Mesothelial cell of epicardium (in vitro differentiated cells): Measurements from ENCODE around the gene ERN2. TPM values are rescaled to one million over a fixed set of nuclear protein-coding genes. Genes with fewer than 3 reads are reported as not detected.
"Not testable (repeated sequence)": the region's sequence is repeated elsewhere in the genome, so short reads cannot be mapped to it uniquely, and the experiment has no call there.

Experiments used
- DNase-seq, 2 experiments: peaks; one replicate each; pipeline ENCODE4 v3.0.0; 2021; ENCODE audit warnings: low spot score in 2 of 2; ENCODE audit not compliant: unreplicated experiment in 2 of 2
- H3K27ac Mint-ChIP-seq: 2 replicates; pipeline ENCODE4 v1.8.0; 2021; ENCODE audit warnings: mixed read lengths
- H3K27me3 Mint-ChIP-seq: 2 replicates; pipeline ENCODE4 v1.8.0; 2021; ENCODE audit warnings: low read depth, mixed read lengths
- H3K36me3 Mint-ChIP-seq: 2 replicates; pipeline ENCODE4 v1.8.0; 2021; ENCODE audit warnings: mixed read lengths
- H3K4me1 Mint-ChIP-seq: 2 replicates; pipeline ENCODE4 v1.8.0; 2021; ENCODE audit warnings: mixed read lengths
- H3K4me3 Mint-ChIP-seq: 2 replicates; pipeline ENCODE4 v1.8.0; 2021; ENCODE audit warnings: mild to moderate bottlenecking, moderate library complexity, mixed read lengths
- H3K9me3 Mint-ChIP-seq: 2 replicates; pipeline ENCODE4 v1.8.0; 2021; ENCODE audit warnings: mixed read lengths
- total RNA-seq: library from RNA; stranded (reverse); gene quantifications from 3 replicates; pipeline ENCODE4 v1.2.1, GENCODE V29; 2021
- TF ChIP-seq, protein P1 (sequence below): fragments of 200-600 bp; sonication (generic); IDR thresholded peaks from one replicate; pipeline ENCODE4 v1.5.0; 2021; ENCODE audit warnings: antibody characterized with exemption; ENCODE audit not compliant: unreplicated experiment

ERN2 gene
- total RNA-seq, 1 donor from 2014 or later: 0.31 TPM

DNA sequence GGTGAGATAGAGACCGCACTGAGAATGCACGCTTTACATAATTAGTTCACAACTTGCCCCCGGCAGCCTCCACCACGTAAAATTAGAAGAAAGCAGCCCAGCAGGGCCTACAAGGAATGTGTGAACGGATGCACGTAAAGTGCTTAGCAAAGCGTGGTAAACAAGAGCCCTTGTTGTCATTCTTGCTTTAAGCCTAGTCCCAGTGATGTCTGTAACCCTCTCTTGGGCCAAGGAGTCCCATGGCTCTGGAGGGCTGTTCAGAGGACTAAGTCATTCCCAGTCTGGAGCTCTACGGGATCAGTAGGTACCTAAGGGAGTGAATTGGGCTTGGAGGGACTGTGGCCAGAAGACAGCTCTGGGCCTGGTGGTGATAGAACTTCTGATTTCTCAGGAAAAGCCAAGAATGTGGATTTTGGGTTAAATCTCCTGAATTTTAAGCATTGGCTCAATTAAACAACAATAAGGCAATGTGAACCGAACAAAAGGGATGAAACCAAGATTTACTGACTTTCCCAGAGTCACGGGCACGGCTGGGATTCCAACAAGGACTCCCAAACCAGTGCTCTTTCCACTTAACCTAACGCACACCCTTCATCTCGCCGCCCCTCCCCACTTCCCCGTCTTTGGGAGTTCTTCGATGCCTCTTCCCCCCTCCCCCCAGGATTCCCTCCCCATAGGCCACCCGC is 41.0 kb upstream of the ERN2 start:
- TF ChIP-seq, protein P1, sequence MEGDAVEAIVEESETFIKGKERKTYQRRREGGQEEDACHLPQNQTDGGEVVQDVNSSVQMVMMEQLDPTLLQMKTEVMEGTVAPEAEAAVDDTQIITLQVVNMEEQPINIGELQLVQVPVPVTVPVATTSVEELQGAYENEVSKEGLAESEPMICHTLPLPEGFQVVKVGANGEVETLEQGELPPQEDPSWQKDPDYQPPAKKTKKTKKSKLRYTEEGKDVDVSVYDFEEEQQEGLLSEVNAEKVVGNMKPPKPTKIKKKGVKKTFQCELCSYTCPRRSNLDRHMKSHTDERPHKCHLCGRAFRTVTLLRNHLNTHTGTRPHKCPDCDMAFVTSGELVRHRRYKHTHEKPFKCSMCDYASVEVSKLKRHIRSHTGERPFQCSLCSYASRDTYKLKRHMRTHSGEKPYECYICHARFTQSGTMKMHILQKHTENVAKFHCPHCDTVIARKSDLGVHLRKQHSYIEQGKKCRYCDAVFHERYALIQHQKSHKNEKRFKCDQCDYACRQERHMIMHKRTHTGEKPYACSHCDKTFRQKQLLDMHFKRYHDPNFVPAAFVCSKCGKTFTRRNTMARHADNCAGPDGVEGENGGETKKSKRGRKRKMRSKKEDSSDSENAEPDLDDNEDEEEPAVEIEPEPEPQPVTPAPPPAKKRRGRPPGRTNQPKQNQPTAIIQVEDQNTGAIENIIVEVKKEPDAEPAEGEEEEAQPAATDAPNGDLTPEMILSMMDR: no peak
- Mint-ChIP-seq H3K27me3 (peaks cover 66% of the 10 kb centered on the region), H3K9me3 (peaks cover 12% of the 10 kb centered on the region), H3K36me3 (no peaks in the 10 kb centered on the region), H3K4me3 (no peak overlapping the region), H3K4me1 (no peaks in the 10 kb centered on the region), H3K27ac (no peak overlapping the region)
- no peak for DNase-seq

GRCh38 chr16:23751053-23751452 is 38.0 kb upstream of the ERN2 start:
- not testable (repeated sequence) for H3K36me3 Mint-ChIP-seq, H3K4me1 Mint-ChIP-seq, H3K4me3 Mint-ChIP-seq, H3K9me3 Mint-ChIP-seq, H3K27ac Mint-ChIP-seq, DNase-seq
- H3K27me3 Mint-ChIP-seq: peaks cover 59% of the 10 kb centered on the region

GRCh38 chr16:23748630-23749029 is 35.6 kb upstream of the ERN2 start:
- H3K4me3 Mint-ChIP-seq: no peak overlapping the region
- no peaks in the 10 kb centered on the region for H3K9me3 Mint-ChIP-seq
- H3K27me3 Mint-ChIP-seq: peaks cover 62% of the 10 kb centered on the region
- H3K27ac Mint-ChIP-seq: no peak overlapping the region
- TF ChIP-seq, protein P1: no peak
- no peak for DNase-seq
- H3K4me1 Mint-ChIP-seq: no peaks in the 10 kb centered on the region
- no peaks in the 10 kb centered on the region for H3K36me3 Mint-ChIP-seq

GRCh38 chr16:23745263-23745662 is 32.2 kb upstream of the ERN2 start:
- H3K27ac Mint-ChIP-seq: no peak overlapping the region
- no peaks in the 10 kb centered on the region for H3K9me3 Mint-ChIP-seq
- no peak for DNase-seq
- no peaks in the 10 kb centered on the region for H3K36me3 Mint-ChIP-seq
- no peak overlapping the region for H3K4me3 Mint-ChIP-seq
- H3K4me1 Mint-ChIP-seq: no peaks in the 10 kb centered on the region
- H3K27me3 Mint-ChIP-seq: peaks cover 60% of the 10 kb centered on the region
- TF ChIP-seq, protein P1: no peak

GRCh38 chr16:23742766-23743165 is 29.7 kb upstream of the ERN2 start:
- TF ChIP-seq, protein P1: no peak
- Mint-ChIP-seq H3K27me3 (peaks cover 69% of the 10 kb centered on the region), H3K9me3 (no peaks in the 10 kb centered on the region), H3K36me3 (no peaks in the 10 kb centered on the region), H3K4me3 (no peak overlapping the region), H3K4me1 (no peaks in the 10 kb centered on the region), H3K27ac (no peak overlapping the region)
- DNase-seq: no peak

GRCh38 chr16:23741675-23742303 is 28.8 kb upstream of the ERN2 start:
- Mint-ChIP-seq H3K4me1 (no peaks in the 10 kb centered on the region), H3K4me3 (no peak overlapping the region), H3K27me3 (peaks cover 66% of the 10 kb centered on the region), H3K9me3 (no peaks in the 10 kb centered on the region), H3K36me3 (no peaks in the 10 kb centered on the region), H3K27ac (no peak overlapping the region)
- DNase-seq: no peak
- TF ChIP-seq, protein P1: no peak
